ENCODE data around the gene CD80.

- TF ChIP-seq CTCF (IDR thresholded peaks at IDR 0.05): no peak
- TF ChIP-seq TAF1 (IDR thresholded peaks at IDR 0.05; ENCODE audit: borderline replicate concordance, low read depth, low read length): no peak
- no peak for TF ChIP-seq EZH2phosphoT487 (IDR thresholded peaks at IDR 0.05; ENCODE audit: borderline replicate concordance, low read depth)
- TF ChIP-seq SMC3 (IDR thresholded peaks at IDR 0.05; ENCODE audit: low read depth, low read length): no peak
- TF ChIP-seq SIN3A (IDR thresholded peaks at IDR 0.05; ENCODE audit: borderline replicate concordance, low read depth, low read length): no peak
- no peak for TF ChIP-seq EP300 (IDR thresholded peaks at IDR 0.05; ENCODE audit: borderline replicate concordance in 1 of 2, low read depth in 1 of 2, low read length in 1 of 2)
- TF ChIP-seq GABPA (IDR thresholded peaks at IDR 0.05; ENCODE audit: low read depth): no peak
- TF ChIP-seq NRF1 (IDR thresholded peaks at IDR 0.05; ENCODE audit: low read depth, low read length): no peak
Measured at GRCh38 chr3:119483101-119483500, 76.3 kb downstream of the CD80 start.

Data from SK-N-SH (cell line).